ENCODE results near the gene HBA2. TPM values are rescaled to one million over a fixed set of nuclear protein-coding genes. Genes with fewer than 3 reads are reported as not detected.
A peak's percentile ranks its signal among the peaks of the same experiment; 100 is the strongest.

HBA2 gene
- total RNA-seq, 1 donor from 2014 or later = not detected

DNA sequence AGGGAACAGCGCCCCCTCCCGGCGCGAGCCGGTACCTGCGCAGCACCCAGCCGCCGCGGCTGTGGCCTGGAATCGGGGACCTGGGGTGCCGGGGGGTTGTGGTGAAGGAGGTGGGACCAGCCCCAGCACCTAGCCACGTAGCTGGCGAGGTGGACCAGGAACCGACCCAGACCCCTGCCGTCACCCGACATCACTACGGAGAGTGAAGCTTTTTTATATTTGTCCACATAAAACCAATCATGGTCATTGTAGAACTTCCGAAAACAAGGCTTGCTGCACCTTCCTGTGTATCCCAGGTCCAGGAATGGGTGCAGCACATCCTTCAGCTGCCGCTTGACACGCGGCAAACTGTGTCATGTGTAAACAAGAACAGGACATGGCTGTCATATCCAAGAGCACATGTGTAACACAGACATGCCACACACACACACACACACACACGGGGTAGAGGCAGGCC, 8.9 kb downstream of the HBA2 start:
- TF ChIP-seq, protein P1, sequence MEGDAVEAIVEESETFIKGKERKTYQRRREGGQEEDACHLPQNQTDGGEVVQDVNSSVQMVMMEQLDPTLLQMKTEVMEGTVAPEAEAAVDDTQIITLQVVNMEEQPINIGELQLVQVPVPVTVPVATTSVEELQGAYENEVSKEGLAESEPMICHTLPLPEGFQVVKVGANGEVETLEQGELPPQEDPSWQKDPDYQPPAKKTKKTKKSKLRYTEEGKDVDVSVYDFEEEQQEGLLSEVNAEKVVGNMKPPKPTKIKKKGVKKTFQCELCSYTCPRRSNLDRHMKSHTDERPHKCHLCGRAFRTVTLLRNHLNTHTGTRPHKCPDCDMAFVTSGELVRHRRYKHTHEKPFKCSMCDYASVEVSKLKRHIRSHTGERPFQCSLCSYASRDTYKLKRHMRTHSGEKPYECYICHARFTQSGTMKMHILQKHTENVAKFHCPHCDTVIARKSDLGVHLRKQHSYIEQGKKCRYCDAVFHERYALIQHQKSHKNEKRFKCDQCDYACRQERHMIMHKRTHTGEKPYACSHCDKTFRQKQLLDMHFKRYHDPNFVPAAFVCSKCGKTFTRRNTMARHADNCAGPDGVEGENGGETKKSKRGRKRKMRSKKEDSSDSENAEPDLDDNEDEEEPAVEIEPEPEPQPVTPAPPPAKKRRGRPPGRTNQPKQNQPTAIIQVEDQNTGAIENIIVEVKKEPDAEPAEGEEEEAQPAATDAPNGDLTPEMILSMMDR (IDR thresholded peaks at IDR 0.05; ENCODE audit: partially characterized antibody, unreplicated experiment) = peak; percentile 99
- Mint-ChIP-seq H3K4me3 (ENCODE audit: unreplicated experiment) (no peak overlapping the region), H3K4me1 (ENCODE audit: low read depth, unreplicated experiment) (peaks cover 6% of the 10 kb centered on the region), H3K27me3 (ENCODE audit: unreplicated experiment) (peaks cover 16% of the 10 kb centered on the region), H3K27ac (ENCODE audit: unreplicated experiment) (no peak overlapping the region), H3K36me3 (ENCODE audit: unreplicated experiment) (no peaks in the 10 kb centered on the region), H3K9me3 (ENCODE audit: unreplicated experiment) (peaks cover 14% of the 10 kb centered on the region)
- DNase-seq = no peak

DNA sequence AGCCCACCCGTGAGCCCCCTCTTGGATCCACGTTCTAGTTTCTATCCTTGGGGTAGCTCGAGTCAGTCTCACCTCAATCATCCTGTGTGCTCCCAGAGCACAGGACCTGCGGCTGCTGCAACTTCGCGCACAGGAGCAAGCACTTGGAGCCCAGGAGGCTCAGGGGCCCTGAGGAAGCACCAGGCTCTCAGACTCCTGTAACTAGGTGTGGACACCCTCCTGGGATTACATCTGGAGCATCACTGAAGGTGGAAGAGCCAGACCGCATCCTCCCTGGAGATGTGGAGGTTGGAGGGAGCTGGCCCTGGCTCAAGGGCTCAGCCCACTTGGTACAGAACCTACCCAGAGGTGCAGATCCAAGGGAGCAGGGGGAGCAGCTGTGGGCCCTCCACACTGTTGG, 10.3 kb downstream of the HBA2 start:
- no peaks in the 10 kb centered on the region for H3K36me3 Mint-ChIP-seq (ENCODE audit: unreplicated experiment)
- TF ChIP-seq, protein P1 (IDR thresholded peaks at IDR 0.05; ENCODE audit: partially characterized antibody, unreplicated experiment) = no peak

DNA sequence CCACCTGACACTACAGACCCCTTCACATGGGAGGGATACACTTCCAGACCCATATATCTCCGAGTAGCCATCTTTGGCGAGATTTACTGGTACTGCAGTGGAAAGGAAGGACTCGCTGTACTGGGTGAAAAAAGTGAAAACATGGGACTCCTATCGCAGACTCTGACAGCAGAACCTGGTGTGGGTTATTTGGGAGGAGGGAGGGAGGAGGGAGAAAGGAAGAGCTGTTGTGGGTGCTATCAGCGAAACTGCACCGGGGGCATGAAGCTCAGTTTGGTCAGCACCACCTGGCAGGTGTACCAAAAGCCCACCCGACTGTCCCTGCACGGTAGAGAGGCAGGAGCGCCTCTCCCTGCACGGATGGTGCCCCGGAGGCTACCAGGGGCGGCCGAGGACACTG, 12.5 kb downstream of the HBA2 start:
- Mint-ChIP-seq H3K9me3 (ENCODE audit: unreplicated experiment) (peaks cover 9% of the 10 kb centered on the region), H3K36me3 (ENCODE audit: unreplicated experiment) (no peaks in the 10 kb centered on the region), H3K27ac (ENCODE audit: unreplicated experiment) (no peak overlapping the region), H3K4me1 (ENCODE audit: low read depth, unreplicated experiment) (no peaks in the 10 kb centered on the region), H3K27me3 (ENCODE audit: unreplicated experiment) (peaks cover 1% of the 10 kb centered on the region), H3K4me3 (ENCODE audit: unreplicated experiment) (no peak overlapping the region)
- no peak for DNase-seq
- TF ChIP-seq, protein P1 (IDR thresholded peaks at IDR 0.05; ENCODE audit: partially characterized antibody, unreplicated experiment) = no peak

More for the DNA sequence above, 10.3 kb downstream of the HBA2 start:
- Mint-ChIP-seq H3K4me3 (ENCODE audit: unreplicated experiment) (no peak overlapping the region), H3K27me3 (ENCODE audit: unreplicated experiment) (peaks cover 10% of the 10 kb centered on the region), H3K4me1 (ENCODE audit: low read depth, unreplicated experiment) (peaks cover 2% of the 10 kb centered on the region), H3K9me3 (ENCODE audit: unreplicated experiment) (peaks cover 12% of the 10 kb centered on the region), H3K27ac (ENCODE audit: unreplicated experiment) (peak overlapping the region; percentile 15)
- no peak for DNase-seq

DNA sequence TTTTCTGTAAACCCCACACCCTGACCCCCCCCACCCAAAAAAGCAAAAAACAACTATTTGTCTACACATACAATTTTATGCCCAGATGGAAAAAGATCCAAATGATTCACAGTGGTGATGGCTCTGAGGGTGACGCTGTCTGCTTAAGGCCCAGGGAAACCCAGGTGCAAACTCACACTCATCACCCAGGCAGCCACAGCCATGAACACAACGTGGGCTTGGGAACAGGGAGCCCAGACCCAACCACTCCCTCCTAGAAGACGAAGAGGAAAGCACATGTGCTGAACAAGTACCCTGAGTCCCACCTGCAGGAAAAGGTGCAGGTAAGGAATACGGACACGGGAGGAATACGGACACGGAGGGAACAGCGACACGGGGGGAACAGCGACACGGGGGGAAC, 13.0 kb downstream of the HBA2 start:
- Mint-ChIP-seq H3K4me3 (ENCODE audit: unreplicated experiment) (no peak overlapping the region), H3K27ac (ENCODE audit: unreplicated experiment) (no peak overlapping the region), H3K4me1 (ENCODE audit: low read depth, unreplicated experiment) (no peaks in the 10 kb centered on the region), H3K9me3 (ENCODE audit: unreplicated experiment) (peaks cover 9% of the 10 kb centered on the region), H3K36me3 (ENCODE audit: unreplicated experiment) (no peaks in the 10 kb centered on the region), H3K27me3 (ENCODE audit: unreplicated experiment) (peaks cover 1% of the 10 kb centered on the region)
- DNase-seq = no peak
- TF ChIP-seq, protein P1 (IDR thresholded peaks at IDR 0.05; ENCODE audit: partially characterized antibody, unreplicated experiment) = no peak

DNA sequence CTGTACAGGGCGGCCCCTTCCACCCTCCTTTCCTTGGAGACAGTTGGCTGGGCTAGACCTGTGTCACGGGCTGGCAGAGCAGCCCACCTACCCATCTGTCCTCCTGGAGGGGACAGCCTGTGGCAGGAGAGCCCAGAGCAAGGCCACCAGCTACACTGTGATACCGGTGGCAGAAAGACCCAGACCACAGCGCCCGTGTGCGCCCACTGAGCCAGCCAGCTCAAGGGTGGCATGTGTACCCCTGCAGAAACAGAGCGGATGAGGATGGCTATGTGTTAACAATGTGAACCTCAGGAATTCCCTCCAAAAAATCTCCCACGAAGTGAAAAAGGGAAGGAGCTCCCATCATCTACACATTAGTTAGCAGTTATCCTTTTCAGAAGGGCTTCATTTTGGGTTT, 14.7 kb downstream of the HBA2 start:
- Mint-ChIP-seq H3K27ac (ENCODE audit: unreplicated experiment) (no peak overlapping the region), H3K36me3 (ENCODE audit: unreplicated experiment) (no peaks in the 10 kb centered on the region), H3K27me3 (ENCODE audit: unreplicated experiment) (peaks cover 7% of the 10 kb centered on the region), H3K9me3 (ENCODE audit: unreplicated experiment) (peaks cover 4% of the 10 kb centered on the region), H3K4me3 (ENCODE audit: unreplicated experiment) (no peak overlapping the region), H3K4me1 (ENCODE audit: low read depth, unreplicated experiment) (no peaks in the 10 kb centered on the region)
- TF ChIP-seq, protein P1 (IDR thresholded peaks at IDR 0.05; ENCODE audit: partially characterized antibody, unreplicated experiment) = no peak
- no peak for DNase-seq
